ENCODE data around the gene KRTAP6-1.

The KRTAP6-1 gene

GRCh38 chr21:30620522-30620921 is 6.8 kb upstream of the KRTAP6-1 start, which contains the start of gene KRTAP20-4:
Gene KRTAP20-4 (plus strand): TSS chr21:30620627.
- H3K4me1 ChIP-seq (ENCODE audit: control insufficient read depth in 5 of 5, insufficient read depth in 5 of 5, low read length in 5 of 5): peaks cover 0 to 4% (median 0%) of the 10 kb centered on the region in 5 donors
- no peaks in the 10 kb centered on the region for H3K36me3 ChIP-seq (ENCODE audit: control insufficient read depth in 5 of 5, insufficient read depth in 5 of 5, low read length in 5 of 5)
- H3K4me3 ChIP-seq (ENCODE audit: low read depth in 1 of 5, low read length in 5 of 5): no peak within 1 kb of the TSS
- H3K27ac ChIP-seq (ENCODE audit: low read depth, low read length): no peak within 1 kb of the TSS
- H3K27me3 ChIP-seq (ENCODE audit: control insufficient read depth in 5 of 5, insufficient read depth in 4 of 5, low read length in 5 of 5): no peaks in the 10 kb centered on the region
- H3K9ac ChIP-seq (ENCODE audit: low read length in 5 of 5): no peak within 1 kb of the TSS
- H3K9me3 ChIP-seq (ENCODE audit: control insufficient read depth in 5 of 5, low read length in 5 of 5): peaks cover 0 to 4% (median 0%) of the 10 kb centered on the region in 5 donors

GRCh38 chr21:30620080-30620479 is 6.3 kb upstream of the KRTAP6-1 start:
- Histone ChIP-seq H3K27me3 (ENCODE audit: control insufficient read depth in 5 of 5, insufficient read depth in 4 of 5, low read length in 5 of 5) (no peaks in the 10 kb centered on the region), H3K27ac (ENCODE audit: low read depth, low read length) (no peak overlapping the region), H3K36me3 (ENCODE audit: control insufficient read depth in 5 of 5, insufficient read depth in 5 of 5, low read length in 5 of 5) (no peaks in the 10 kb centered on the region), H3K4me1 (ENCODE audit: control insufficient read depth in 5 of 5, insufficient read depth in 5 of 5, low read length in 5 of 5) (no peaks in the 10 kb centered on the region), H3K9me3 (ENCODE audit: control insufficient read depth in 5 of 5, low read length in 5 of 5) (peaks cover 0 to 2% (median 0%) of the 10 kb centered on the region in 5 donors), H3K4me3 (ENCODE audit: low read depth in 1 of 5, low read length in 5 of 5) (no peak overlapping the region), H3K9ac (ENCODE audit: low read length in 5 of 5) (no peak overlapping the region)

- Histone ChIP-seq H3K27ac (ENCODE audit: low read depth, low read length) (no peak within 1 kb of the TSS), H3K36me3 (ENCODE audit: control insufficient read depth in 5 of 5, insufficient read depth in 5 of 5, low read length in 5 of 5) (no peaks in the 10 kb centered on the region), H3K27me3 (ENCODE audit: control insufficient read depth in 5 of 5, insufficient read depth in 4 of 5, low read length in 5 of 5) (no peaks in the 10 kb centered on the region), H3K9ac (ENCODE audit: low read length in 5 of 5) (no peak within 1 kb of the TSS), H3K9me3 (ENCODE audit: control insufficient read depth in 5 of 5, low read length in 5 of 5) (peaks cover 0 to under 1% (median 0%) of the 10 kb centered on the region in 5 donors), H3K4me3 (ENCODE audit: low read depth in 1 of 5, low read length in 5 of 5) (no peak within 1 kb of the TSS), H3K4me1 (ENCODE audit: control insufficient read depth in 5 of 5, insufficient read depth in 5 of 5, low read length in 5 of 5) (no peaks in the 10 kb centered on the region)
Measured at GRCh38 chr21:30616125-30616524, 2.4 kb upstream of the KRTAP6-1 start, which contains the start of gene KRTAP20-1. Gene KRTAP20-1 (plus strand): TSS chr21:30616425. CDS start chr21:30616455, 30 bp downstream.

GRCh38 chr21:30615199-30615598 is 1.5 kb upstream of the KRTAP6-1 start:
- H3K27me3 ChIP-seq (ENCODE audit: control insufficient read depth in 5 of 5, insufficient read depth in 4 of 5, low read length in 5 of 5): no peaks in the 10 kb centered on the region
- peaks cover 0 to 3% (median 0%) of the 10 kb centered on the region in 5 donors for H3K9me3 ChIP-seq (ENCODE audit: control insufficient read depth in 5 of 5, low read length in 5 of 5)
- H3K4me1 ChIP-seq (ENCODE audit: control insufficient read depth in 5 of 5, insufficient read depth in 5 of 5, low read length in 5 of 5): no peaks in the 10 kb centered on the region
- no peak overlapping the region for H3K27ac ChIP-seq (ENCODE audit: low read depth, low read length)
- H3K4me3 ChIP-seq (ENCODE audit: low read depth in 1 of 5, low read length in 5 of 5): no peak overlapping the region
- H3K9ac ChIP-seq (ENCODE audit: low read length in 5 of 5): no peak overlapping the region
- H3K36me3 ChIP-seq (ENCODE audit: control insufficient read depth in 5 of 5, insufficient read depth in 5 of 5, low read length in 5 of 5): no peaks in the 10 kb centered on the region

GRCh38 chr21:30612132-30612531 is 1.6 kb downstream of the KRTAP6-1 start:
- Histone ChIP-seq H3K9me3 (ENCODE audit: control insufficient read depth in 5 of 5, low read length in 5 of 5) (peaks cover 0 to 3% (median 0%) of the 10 kb centered on the region in 5 donors), H3K4me1 (ENCODE audit: control insufficient read depth in 5 of 5, insufficient read depth in 5 of 5, low read length in 5 of 5) (no peaks in the 10 kb centered on the region), H3K27me3 (ENCODE audit: control insufficient read depth in 5 of 5, insufficient read depth in 4 of 5, low read length in 5 of 5) (no peaks in the 10 kb centered on the region), H3K36me3 (ENCODE audit: control insufficient read depth in 5 of 5, insufficient read depth in 5 of 5, low read length in 5 of 5) (no peaks in the 10 kb centered on the region), H3K4me3 (ENCODE audit: low read depth in 1 of 5, low read length in 5 of 5) (no peak overlapping the region), H3K9ac (ENCODE audit: low read length in 5 of 5) (no peak overlapping the region), H3K27ac (ENCODE audit: low read depth, low read length) (no peak overlapping the region)

- no peaks in the 10 kb centered on the region for H3K4me1 ChIP-seq (ENCODE audit: control insufficient read depth in 5 of 5, insufficient read depth in 5 of 5, low read length in 5 of 5)
- H3K27me3 ChIP-seq (ENCODE audit: control insufficient read depth in 5 of 5, insufficient read depth in 4 of 5, low read length in 5 of 5): no peaks in the 10 kb centered on the region
- H3K36me3 ChIP-seq (ENCODE audit: control insufficient read depth in 5 of 5, insufficient read depth in 5 of 5, low read length in 5 of 5): no peaks in the 10 kb centered on the region
- no peak overlapping the region for H3K27ac ChIP-seq (ENCODE audit: low read depth, low read length)
- H3K9me3 ChIP-seq (ENCODE audit: control insufficient read depth in 5 of 5, low read length in 5 of 5): peaks cover 0 to 3% (median 0%) of the 10 kb centered on the region in 5 donors
- no peak overlapping the region for H3K4me3 ChIP-seq (ENCODE audit: low read depth in 1 of 5, low read length in 5 of 5)
- H3K9ac ChIP-seq (ENCODE audit: low read length in 5 of 5): no peak overlapping the region
Measured at GRCh38 chr21:30605968-30606367, 7.8 kb downstream of the KRTAP6-1 start.

GRCh38 chr21:30600787-30601186 is 12.9 kb downstream of the KRTAP6-1 start, which contains the start of gene KRTAP22-1:
Gene KRTAP22-1 (plus strand): TSS chr21:30601087.
- H3K27ac ChIP-seq (ENCODE audit: low read depth, low read length): no peak within 1 kb of the TSS
- peaks cover 0 to 3% (median 0%) of the 10 kb centered on the region in 5 donors for H3K9me3 ChIP-seq (ENCODE audit: control insufficient read depth in 5 of 5, low read length in 5 of 5)
- H3K9ac ChIP-seq (ENCODE audit: low read length in 5 of 5): no peak within 1 kb of the TSS
- no peak within 1 kb of the TSS for H3K4me3 ChIP-seq (ENCODE audit: low read depth in 1 of 5, low read length in 5 of 5)
- H3K27me3 ChIP-seq (ENCODE audit: control insufficient read depth in 5 of 5, insufficient read depth in 4 of 5, low read length in 5 of 5): no peaks in the 10 kb centered on the region
- H3K36me3 ChIP-seq (ENCODE audit: control insufficient read depth in 5 of 5, insufficient read depth in 5 of 5, low read length in 5 of 5): no peaks in the 10 kb centered on the region
- H3K4me1 ChIP-seq (ENCODE audit: control insufficient read depth in 5 of 5, insufficient read depth in 5 of 5, low read length in 5 of 5): no peaks in the 10 kb centered on the region

- Histone ChIP-seq H3K36me3 (ENCODE audit: control insufficient read depth in 5 of 5, insufficient read depth in 5 of 5, low read length in 5 of 5) (no peaks in the 10 kb centered on the region), H3K27ac (ENCODE audit: low read depth, low read length) (no peak within 1 kb of the TSS), H3K4me3 (ENCODE audit: low read depth in 1 of 5, low read length in 5 of 5) (no peak within 1 kb of the TSS), H3K9me3 (ENCODE audit: control insufficient read depth in 5 of 5, low read length in 5 of 5) (peaks cover 0 to 3% (median 0%) of the 10 kb centered on the region in 5 donors), H3K27me3 (ENCODE audit: control insufficient read depth in 5 of 5, insufficient read depth in 4 of 5, low read length in 5 of 5) (no peaks in the 10 kb centered on the region), H3K4me1 (ENCODE audit: control insufficient read depth in 5 of 5, insufficient read depth in 5 of 5, low read length in 5 of 5) (no peaks in the 10 kb centered on the region), H3K9ac (ENCODE audit: low read length in 5 of 5) (no peak within 1 kb of the TSS)
Measured at GRCh38 chr21:30598802-30599201, 14.9 kb downstream of the KRTAP6-1 start, which contains the start of gene KRTAP6-2. Gene KRTAP6-2 (minus strand): TSS chr21:30598902. CDS start chr21:30598874, 28 bp downstream.

GRCh38 chr21:30592140-30592539 is 21.6 kb downstream of the KRTAP6-1 start, which contains the start of gene KRTAP6-3:
Gene KRTAP6-3 (plus strand): TSS chr21:30592440. CDS start chr21:30592446, 6 bp downstream.
- Histone ChIP-seq H3K9ac (ENCODE audit: low read length in 5 of 5) (no peak within 1 kb of the TSS), H3K27me3 (ENCODE audit: control insufficient read depth in 5 of 5, insufficient read depth in 4 of 5, low read length in 5 of 5) (no peaks in the 10 kb centered on the region), H3K27ac (ENCODE audit: low read depth, low read length) (no peak within 1 kb of the TSS), H3K9me3 (ENCODE audit: control insufficient read depth in 5 of 5, low read length in 5 of 5) (no peaks in the 10 kb centered on the region), H3K36me3 (ENCODE audit: control insufficient read depth in 5 of 5, insufficient read depth in 5 of 5, low read length in 5 of 5) (no peaks in the 10 kb centered on the region), H3K4me3 (ENCODE audit: low read depth in 1 of 5, low read length in 5 of 5) (no peak within 1 kb of the TSS), H3K4me1 (ENCODE audit: control insufficient read depth in 5 of 5, insufficient read depth in 5 of 5, low read length in 5 of 5) (no peaks in the 10 kb centered on the region)

GRCh38 chr21:30590297-30590696 is 23.4 kb downstream of the KRTAP6-1 start, which contains the start of gene KRTAP22-2:
Gene KRTAP22-2 (minus strand): TSS chr21:30590397.
- H3K36me3 ChIP-seq (ENCODE audit: control insufficient read depth in 5 of 5, insufficient read depth in 5 of 5, low read length in 5 of 5): no peaks in the 10 kb centered on the region
- H3K4me3 ChIP-seq (ENCODE audit: low read depth in 1 of 5, low read length in 5 of 5): no peak within 1 kb of the TSS
- no peaks in the 10 kb centered on the region for H3K4me1 ChIP-seq (ENCODE audit: control insufficient read depth in 5 of 5, insufficient read depth in 5 of 5, low read length in 5 of 5)
- no peak within 1 kb of the TSS for H3K9ac ChIP-seq (ENCODE audit: low read length in 5 of 5)
- H3K9me3 ChIP-seq (ENCODE audit: control insufficient read depth in 5 of 5, low read length in 5 of 5): peaks cover 0 to 2% (median 0%) of the 10 kb centered on the region in 5 donors
- H3K27me3 ChIP-seq (ENCODE audit: control insufficient read depth in 5 of 5, insufficient read depth in 4 of 5, low read length in 5 of 5): no peaks in the 10 kb centered on the region
- no peak within 1 kb of the TSS for H3K27ac ChIP-seq (ENCODE audit: low read depth, low read length)

Measured in subcutaneous abdominal adipose tissue (tissue), 5 donors.